Thyroid gland (tissue), 4 donors: ENCODE data around the gene WDR37. TPM values are rescaled to one million over a fixed set of nuclear protein-coding genes. Genes with fewer than 3 reads are reported as not detected.

Experiments
- DNase-seq, 2 donors: peaks; one replicate each; pipeline ENCODE4 v3.0.0-alpha.2; 2019
- H3K27ac ChIP-seq, 3 donors: fragments of 200-600 bp; sonication (generic); 1 replicate in 2 of 3; 2 replicates in 1 of 3; pipeline ENCODE4 v1.5.1; 2016 to 2019; ENCODE audit warnings: mild to moderate bottlenecking in 1 of 3, moderate library complexity in 1 of 3
- H3K27me3 ChIP-seq: fragments of 200-600 bp; sonication (generic); one replicate; pipeline ENCODE4 v1.5.1; 2019
- H3K36me3 ChIP-seq, 2 donors: fragments of 200-600 bp; sonication (generic); one replicate each; pipeline ENCODE4 v1.5.1; 2016 to 2019
- H3K4me1 ChIP-seq, 2 donors: fragments of 200-600 bp; sonication (generic); one replicate each; pipeline ENCODE4 v1.5.1; 2017 to 2019
- H3K4me3 ChIP-seq, 3 donors: fragments of 200-600 bp; sonication (generic); replicated peaks in 1 of 3; 1 replicate in 2 of 3; 2 replicates in 1 of 3; pipeline ENCODE4 v1.5.1; 2016; ENCODE audit warnings: mild to moderate bottlenecking in 1 of 3
- H3K9me3 ChIP-seq: fragments of 200-600 bp; sonication (generic); one replicate; pipeline ENCODE4 v1.5.1; 2017
- POLR2A ChIP-seq, 2 donors: fragments of 450-650 bp; IDR thresholded peaks; one replicate each; pipeline ENCODE4 v1.6.1; 2017; ENCODE audit warnings: antibody characterized with exemption in 2 of 2, mild to moderate bottlenecking in 2 of 2, moderate library complexity in 1 of 2
- WGBS, 2 donors: methylation state at CpG; one replicate each; pipeline ENCODE4 v1.1.5; 2017; 5-methylcytosine and 5-hydroxymethylcytosine counted together
- intact Hi-C: fragments of 100-400 bp; cut with DNase I; formaldehyde crosslinking; loops from one replicate; pipeline ENCODE4 v1.15.1; 2023
- total RNA-seq, 4 donors: library from RNA; depleted of rRNA; stranded (reverse); fragments of >200 nt; gene quantifications; one replicate each; pipeline ENCODE4 v1.2.3, GENCODE V29; 2016
- TF ChIP-seq, protein P1 (sequence below), 6 experiments: fragments of 200-600 bp in 3 of 6; fragments of 450-650 bp in 3 of 6; sonication (generic) in 3 of 6; IDR thresholded peaks; one replicate each; pipeline ENCODE4 v1.5.1; 2016 to 2019; ENCODE audit warnings: antibody characterized with exemption in 6 of 6, mild to moderate bottlenecking in 2 of 6, inconsistent platforms in 1 of 6, moderate library complexity in 1 of 6

Gene WDR37
- total RNA-seq, 4 donors from 2014 or later = 15.2 to 26.3 (median 16.4) TPM

- 88 to 95% methylated on average over 12 to 13 of the region's 15 CpGs for WGBS, 2 donors
- Histone ChIP-seq H3K9me3 (no peaks in the 10 kb centered on the region), H3K4me1 (no peaks in the 10 kb centered on the region), H3K27me3 (no peaks in the 10 kb centered on the region), H3K36me3 (no peaks in the 10 kb centered on the region), H3K27ac (no peak overlapping the region), H3K4me3 (no peak overlapping the region)
- no peak for TF ChIP-seq POLR2A (IDR thresholded peaks at IDR 0.05)
- TF ChIP-seq, protein P1, sequence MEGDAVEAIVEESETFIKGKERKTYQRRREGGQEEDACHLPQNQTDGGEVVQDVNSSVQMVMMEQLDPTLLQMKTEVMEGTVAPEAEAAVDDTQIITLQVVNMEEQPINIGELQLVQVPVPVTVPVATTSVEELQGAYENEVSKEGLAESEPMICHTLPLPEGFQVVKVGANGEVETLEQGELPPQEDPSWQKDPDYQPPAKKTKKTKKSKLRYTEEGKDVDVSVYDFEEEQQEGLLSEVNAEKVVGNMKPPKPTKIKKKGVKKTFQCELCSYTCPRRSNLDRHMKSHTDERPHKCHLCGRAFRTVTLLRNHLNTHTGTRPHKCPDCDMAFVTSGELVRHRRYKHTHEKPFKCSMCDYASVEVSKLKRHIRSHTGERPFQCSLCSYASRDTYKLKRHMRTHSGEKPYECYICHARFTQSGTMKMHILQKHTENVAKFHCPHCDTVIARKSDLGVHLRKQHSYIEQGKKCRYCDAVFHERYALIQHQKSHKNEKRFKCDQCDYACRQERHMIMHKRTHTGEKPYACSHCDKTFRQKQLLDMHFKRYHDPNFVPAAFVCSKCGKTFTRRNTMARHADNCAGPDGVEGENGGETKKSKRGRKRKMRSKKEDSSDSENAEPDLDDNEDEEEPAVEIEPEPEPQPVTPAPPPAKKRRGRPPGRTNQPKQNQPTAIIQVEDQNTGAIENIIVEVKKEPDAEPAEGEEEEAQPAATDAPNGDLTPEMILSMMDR (IDR thresholded peaks at IDR 0.05) = no peak
- no peak for DNase-seq
- intact Hi-C loops = no loop called here
Observed at GRCh38 chr10:1166101-1166827, 110.1 kb downstream of the WDR37 start.

GRCh38 chr10:1166828-1167275 is 110.7 kb downstream of the WDR37 start:
- no peaks in the 10 kb centered on the region for H3K27me3 ChIP-seq
- H3K36me3 ChIP-seq = no peaks in the 10 kb centered on the region
- no peak for DNase-seq
- intact Hi-C loops = no loop called here
- no peak overlapping the region for H3K27ac ChIP-seq
- TF ChIP-seq POLR2A (IDR thresholded peaks at IDR 0.05) = no peak
- TF ChIP-seq, protein P1 (IDR thresholded peaks at IDR 0.05) = no peak
- WGBS, 2 donors = 95 to 100% methylated on average over 2 to 5 of the region's 9 CpGs
- no peaks in the 10 kb centered on the region for H3K4me1 ChIP-seq
- no peak overlapping the region for H3K4me3 ChIP-seq
- H3K9me3 ChIP-seq = no peaks in the 10 kb centered on the region

- Histone ChIP-seq H3K36me3 (no peaks in the 10 kb centered on the region), H3K27ac (no peak overlapping the region), H3K9me3 (no peaks in the 10 kb centered on the region), H3K4me1 (no peaks in the 10 kb centered on the region), H3K4me3 (no peak overlapping the region), H3K27me3 (no peaks in the 10 kb centered on the region)
- intact Hi-C loops = no loop called here
- WGBS, 2 donors = 87 to 89% methylated on average over 12 to 13 of the region's 13 CpGs
- no peak for TF ChIP-seq POLR2A (IDR thresholded peaks at IDR 0.05)
- TF ChIP-seq, protein P1 (IDR thresholded peaks at IDR 0.05) = no peak
- DNase-seq = no peak
Observed at GRCh38 chr10:1168763-1169162, 112.6 kb downstream of the WDR37 start.

DNA sequence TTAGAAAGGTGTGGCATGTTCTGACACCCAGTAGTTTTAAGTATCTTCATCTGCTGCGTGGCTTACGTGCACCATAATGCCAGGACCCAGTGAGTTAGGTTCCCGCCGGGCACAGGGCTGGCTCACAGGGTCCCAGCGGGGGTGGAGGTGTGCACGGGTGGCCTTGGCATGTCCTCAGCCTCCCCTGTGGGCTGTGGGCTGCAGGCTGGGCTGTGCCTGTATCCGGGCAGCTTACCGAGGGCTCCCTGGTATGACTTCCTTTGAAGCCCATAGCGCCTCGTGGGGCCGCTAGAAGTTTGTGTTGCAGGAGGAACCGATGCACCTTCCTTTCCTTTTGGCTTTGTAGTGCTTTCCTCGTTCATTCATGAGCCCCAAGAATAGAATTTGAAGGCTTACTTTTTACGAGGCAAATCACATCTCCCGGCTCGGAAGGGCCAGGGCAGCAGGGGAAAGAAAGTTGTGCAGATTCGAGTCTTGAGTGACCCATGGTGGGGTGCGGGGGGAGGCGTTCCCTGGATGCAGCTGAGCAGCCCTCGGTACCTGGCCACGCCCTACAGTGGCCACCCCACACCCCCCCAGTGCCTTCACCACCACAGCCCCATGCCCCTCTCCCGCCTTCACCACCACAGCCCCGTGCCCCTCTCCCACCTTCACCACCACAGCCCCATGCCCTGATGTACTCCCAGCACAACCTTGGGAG is 113.2 kb downstream of the WDR37 start:
- Histone ChIP-seq H3K27me3 (no peaks in the 10 kb centered on the region), H3K4me1 (no peaks in the 10 kb centered on the region), H3K4me3 (no peak overlapping the region), H3K9me3 (no peaks in the 10 kb centered on the region), H3K27ac (no peak overlapping the region), H3K36me3 (no peaks in the 10 kb centered on the region)
- intact Hi-C loops = no loop called here
- no peak for TF ChIP-seq POLR2A (IDR thresholded peaks at IDR 0.05)
- TF ChIP-seq, protein P1 (IDR thresholded peaks at IDR 0.05) = no peak
- no peak for DNase-seq
- 76 to 79% methylated on average over 17 to 23 of the region's 23 CpGs for WGBS, 2 donors
